ENCODE data around the gene PNMA6E. TPM values are rescaled to one million over a fixed set of nuclear protein-coding genes. Genes with fewer than 3 reads are reported as not detected.
A peak's percentile ranks its signal among the peaks of the same experiment; 100 is the strongest.

The PNMA6E gene
- total and polyA plus RNA-seq, 4 donors = 0.08 TPM; not detected in 3

GRCh38 chrX:153414856-153415510 lies 13.8 kb upstream of the PNMA6E start:
- Histone ChIP-seq H3K4me3 (no peak overlapping the region), H3K27me3 (ENCODE audit: control insufficient read depth in 3 of 3, insufficient read depth in 3 of 3, low read length in 2 of 3) (no peaks in the 10 kb centered on the region), H3K36me3 (ENCODE audit: control insufficient read depth in 4 of 4, insufficient read depth in 4 of 4, low read length in 4 of 4) (no peaks in the 10 kb centered on the region), H3K9me3 (ENCODE audit: control insufficient read depth in 4 of 4, insufficient read depth in 3 of 4, low read length in 3 of 4) (no peaks in the 10 kb centered on the region), H3K27ac (ENCODE audit: low read depth in 1 of 2, low read length in 1 of 2) (peak overlapping the region in 1 of 2 donors; percentile 6), H3K9ac (ENCODE audit: insufficient read depth in 1 of 2, low read length in 2 of 2) (no peak overlapping the region), H3K4me1 (ENCODE audit: control insufficient read depth in 5 of 5, insufficient read depth in 5 of 5, low read length in 5 of 5) (peaks cover 0 to 5% (median 0%) of the 10 kb centered on the region in 5 donors)
- peak; percentile 15 for ATAC-seq (ENCODE audit: insufficient read depth, low FRiP score)
- peak in 1 of 3 donors; percentile 26 for DNase-seq
- WGBS, 2 donors = 27 to 52% methylated on average over 9 of the region's 9 CpGs
- TF ChIP-seq CTCF (IDR thresholded peaks at IDR 0.05; ENCODE audit: control extremely low read depth, extremely low read depth) = no peak

GRCh38 chrX:153413731-153414130 lies 12.6 kb upstream of the PNMA6E start:
- H3K9me3 ChIP-seq (ENCODE audit: control insufficient read depth in 4 of 4, insufficient read depth in 3 of 4, low read length in 3 of 4) = no peaks in the 10 kb centered on the region
- 84 to 88% methylated on average over 11 of the region's 11 CpGs for WGBS, 2 donors
- no peak overlapping the region for H3K4me3 ChIP-seq
- no peak overlapping the region for H3K27ac ChIP-seq (ENCODE audit: low read depth in 1 of 2, low read length in 1 of 2)
- H3K4me1 ChIP-seq (ENCODE audit: control insufficient read depth in 5 of 5, insufficient read depth in 5 of 5, low read length in 5 of 5) = peaks cover 0 to 5% (median 0%) of the 10 kb centered on the region in 5 donors
- no peaks in the 10 kb centered on the region for H3K36me3 ChIP-seq (ENCODE audit: control insufficient read depth in 4 of 4, insufficient read depth in 4 of 4, low read length in 4 of 4)
- H3K9ac ChIP-seq (ENCODE audit: insufficient read depth in 1 of 2, low read length in 2 of 2) = no peak overlapping the region
- H3K27me3 ChIP-seq (ENCODE audit: control insufficient read depth in 3 of 3, insufficient read depth in 3 of 3, low read length in 2 of 3) = no peaks in the 10 kb centered on the region
- no peak for ATAC-seq (ENCODE audit: insufficient read depth, low FRiP score)
- DNase-seq = no peak
- TF ChIP-seq CTCF (IDR thresholded peaks at IDR 0.05; ENCODE audit: control extremely low read depth, extremely low read depth) = no peak

- Histone ChIP-seq H3K4me1 (ENCODE audit: control insufficient read depth in 5 of 5, insufficient read depth in 5 of 5, low read length in 5 of 5) (peaks cover 0 to 5% (median 0%) of the 10 kb centered on the region in 5 donors), H3K36me3 (ENCODE audit: control insufficient read depth in 4 of 4, insufficient read depth in 4 of 4, low read length in 4 of 4) (no peaks in the 10 kb centered on the region), H3K27ac (ENCODE audit: low read depth in 1 of 2, low read length in 1 of 2) (no peak overlapping the region), H3K4me3 (no peak overlapping the region), H3K27me3 (ENCODE audit: control insufficient read depth in 3 of 3, insufficient read depth in 3 of 3, low read length in 2 of 3) (no peaks in the 10 kb centered on the region), H3K9ac (ENCODE audit: insufficient read depth in 1 of 2, low read length in 2 of 2) (no peak overlapping the region), H3K9me3 (ENCODE audit: control insufficient read depth in 4 of 4, insufficient read depth in 3 of 4, low read length in 3 of 4) (no peaks in the 10 kb centered on the region)
- no peak for TF ChIP-seq CTCF (IDR thresholded peaks at IDR 0.05; ENCODE audit: control extremely low read depth, extremely low read depth)
- no peak for ATAC-seq (ENCODE audit: insufficient read depth, low FRiP score)
- WGBS, 2 donors = 74 to 76% methylated on average over 19 to 23 of the region's 23 CpGs
- DNase-seq = peak in 2 of 3 donors; percentile 60 to 65
Observed at GRCh38 chrX:153412746-153413720, 11.9 kb upstream of the PNMA6E start.
